ENCODE data around the gene ICA1. TPM values are rescaled to one million over a fixed set of nuclear protein-coding genes. Genes with fewer than 3 reads are reported as not detected.

ICA1 gene
- total and polyA plus RNA-seq, 2 donors (not counting 3 experiments of a cell fraction or from before 2014, with no cell fraction given), result 19.0 to 47.1 TPM

DNA sequence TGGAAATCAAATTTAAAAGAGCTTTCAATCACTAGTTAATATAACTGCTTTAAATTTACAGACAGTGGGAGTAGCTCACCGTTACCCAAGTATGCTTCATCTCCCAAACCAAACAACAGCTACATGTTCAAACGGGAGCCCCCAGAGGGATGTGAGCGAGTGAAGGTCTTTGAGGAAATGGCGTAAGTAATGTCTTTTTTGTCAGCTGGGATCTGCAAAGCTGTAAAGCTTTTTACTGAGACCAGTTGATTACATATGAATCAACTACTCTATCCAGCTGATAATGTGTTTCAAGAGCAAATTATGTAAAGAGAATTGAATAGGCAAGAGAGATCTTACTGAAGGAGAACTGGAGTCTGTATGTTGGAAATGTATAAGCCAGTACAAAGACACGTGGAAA lies 177.1 kb downstream of the ICA1 start:
- no peaks in the 10 kb centered on the region for H3K9me3 ChIP-seq (replicated peaks; ENCODE audit: control insufficient read depth, insufficient read depth, low read length)
- H3K9ac ChIP-seq (replicated peaks; ENCODE audit: extremely low read depth, insufficient read depth, low read length), result no peak overlapping the region
- H4K20me1 ChIP-seq (replicated peaks; ENCODE audit: control insufficient read depth, extremely low read depth, insufficient read depth, low read length), result no peaks in the 10 kb centered on the region
- intact Hi-C loops (cut with micrococcal nuclease) (no loop called here), dilution Hi-C loops (cut with MboI; ENCODE audit: extremely low pct_ligation_motif_present, low sequenced_read_pairs) (no loop called here)
- no peak overlapping the region for H3K4me2 ChIP-seq (ENCODE audit: insufficient read depth, low read length)
- no peak overlapping the region for H3K4me3 ChIP-seq (replicated peaks in 1 of 3; ENCODE audit: insufficient read depth in 1 of 3, low read depth in 1 of 3, low read length in 3 of 3)
- no peaks in the 10 kb centered on the region for H3K9me1 ChIP-seq (replicated peaks; ENCODE audit: control insufficient read depth, extremely low read depth, insufficient read depth, low read length)
- CTCF ChIA-PET, result interaction anchor here (0.9 to 1.3 kb wide), 3 partner anchors 14 to 404 kb away, joined by 3 read pairs; no protein-coding TSS in a partner anchor
- no peak overlapping the region for H3K27ac ChIP-seq (ENCODE audit: insufficient read depth, low read depth, low read length)
- FAIRE-seq, result no peak
- H3K4me1 ChIP-seq (ENCODE audit: control insufficient read depth, extremely low read depth, insufficient read depth, low read length), result no peaks in the 10 kb centered on the region
- no peaks in the 10 kb centered on the region for H3K36me3 ChIP-seq (ENCODE audit: control insufficient read depth in 2 of 2, extremely low read depth in 1 of 2, insufficient read depth in 2 of 2, low read length in 2 of 2)
- POLR2A ChIA-PET, result no interaction called here
- TF ChIP-seq POLR2A (IDR thresholded peaks at IDR 0.05; ENCODE audit: low read depth, low read length) (no peak), MYC (IDR thresholded peaks at IDR 0.05; ENCODE audit: low read depth, low read length) (no peak), CTCF (IDR thresholded peaks at IDR 0.05; ENCODE audit: extremely low read depth in 1 of 2, insufficient read depth in 1 of 2, low read depth in 1 of 2, low read length in 2 of 2) (no peak), MAX (IDR thresholded peaks at IDR 0.05; ENCODE audit: insufficient read depth, insufficient read length) (no peak), EZH2 (IDR thresholded peaks at IDR 0.05; ENCODE audit: borderline replicate concordance, low read depth, low read length, severe bottlenecking) (no peak), POLR2AphosphoS5 (IDR thresholded peaks at IDR 0.05; ENCODE audit: insufficient read depth, low read depth, low read length) (no peak), FOS (IDR thresholded peaks at IDR 0.05; ENCODE audit: borderline replicate concordance, insufficient read depth, low read length) (no peak), GATA2 (IDR thresholded peaks at IDR 0.05; ENCODE audit: insufficient read depth, insufficient read length, low read depth, low read length) (no peak), JUN (IDR thresholded peaks at IDR 0.05; ENCODE audit: borderline replicate concordance, insufficient read depth, insufficient read length, low read depth) (no peak)
- H2AFZ ChIP-seq (ENCODE audit: low read depth, low read length), result no peak overlapping the region
- no TSS peak for BruUV-seq (replicated peaks)
- H3K79me2 ChIP-seq (ENCODE audit: control insufficient read depth, insufficient read depth, low read length), result no peaks in the 10 kb centered on the region
- H3K27me3 ChIP-seq (ENCODE audit: control insufficient read depth in 2 of 2, insufficient read depth in 2 of 2, low read length in 2 of 2), result no peaks in the 10 kb centered on the region
- no peak for DNase-seq (ENCODE audit: low read depth, low spot score)

Data from endothelial cell of umbilical vein (primary cell).